ENCODE results near the gene RUFY2.

RUFY2 gene

GRCh38 chr10:68424454-68425014 is 17.5 kb upstream of the RUFY2 start:
- H3K27me3 ChIP-seq (ENCODE audit: insufficient read depth, low read length), result no peaks in the 10 kb centered on the region
- H3K18ac ChIP-seq (ENCODE audit: low read length), result no peak overlapping the region

GRCh38 chr10:68423522-68423921 is 16.4 kb upstream of the RUFY2 start:
- no peak overlapping the region for H4K8ac ChIP-seq (ENCODE audit: low read depth, low read length)
- H3K9ac ChIP-seq (ENCODE audit: low read length), result peak overlapping the region; percentile 65
- WGBS (ENCODE audit: extremely low coverage, insufficient coverage, insufficient read length), result no CpG with 5 or more reads among the region's 5 CpGs

More at GRCh38 chr10:68424454-68425014, 17.5 kb upstream of the RUFY2 start:
- Histone ChIP-seq H3K4me2 (ENCODE audit: low read length) (no peak overlapping the region), H3K27ac (ENCODE audit: low read depth, low read length) (no peak overlapping the region), H3K79me1 (ENCODE audit: low read length) (no peaks in the 10 kb centered on the region), H3K9ac (ENCODE audit: low read length) (no peak overlapping the region), H4K8ac (ENCODE audit: low read depth, low read length) (no peak overlapping the region), H2BK12ac (ENCODE audit: low read length) (no peak overlapping the region), H3K4me3 (ENCODE audit: low read depth, low read length) (peak overlapping the region; percentile 5), H3K9me3 (ENCODE audit: insufficient read depth, low read depth, low read length) (no peaks in the 10 kb centered on the region), H2BK120ac (ENCODE audit: insufficient read depth, low read length, poor library complexity) (no peak overlapping the region), H4K91ac (ENCODE audit: low read depth, low read length) (no peak overlapping the region), H3K4me1 (ENCODE audit: control insufficient read depth in 1 of 2, insufficient read depth in 2 of 2, low read length in 2 of 2) (no peaks in the 10 kb centered on the region), H3K23ac (ENCODE audit: low read length) (no peak overlapping the region), H2BK5ac (ENCODE audit: low read depth, low read length, poor library complexity) (no peak overlapping the region), H2AK5ac (ENCODE audit: low read length) (no peak overlapping the region), H3K79me2 (ENCODE audit: control insufficient read depth, insufficient read depth, low read length, poor library complexity) (no peaks in the 10 kb centered on the region), H2AFZ (ENCODE audit: insufficient read depth, low read length, poor library complexity) (no peak overlapping the region), H3K14ac (ENCODE audit: low read length) (no peak overlapping the region), H3K36me3 (ENCODE audit: control insufficient read depth in 1 of 2, insufficient read depth in 2 of 2, low read length in 2 of 2) (peaks cover 18 to 25% of the 10 kb centered on the region in 2 experiments), H3K4ac (ENCODE audit: low read depth, low read length) (no peak overlapping the region), H4K12ac (ENCODE audit: low read depth, low read length) (no peak overlapping the region)
- DNase-seq, result no peak
- no CpG with 5 or more reads among the region's 20 CpGs for WGBS (ENCODE audit: extremely low coverage, insufficient coverage, insufficient read length)

GRCh38 chr10:68419376-68419775 is 12.3 kb upstream of the RUFY2 start:
- Histone ChIP-seq H2BK12ac (ENCODE audit: low read length) (no peak overlapping the region), H3K79me2 (ENCODE audit: control insufficient read depth, insufficient read depth, low read length, poor library complexity) (no peaks in the 10 kb centered on the region), H3K4me2 (ENCODE audit: low read length) (no peak overlapping the region), H2BK120ac (ENCODE audit: insufficient read depth, low read length, poor library complexity) (no peak overlapping the region), H3K27me3 (ENCODE audit: insufficient read depth, low read length) (no peaks in the 10 kb centered on the region), H4K8ac (ENCODE audit: low read depth, low read length) (no peak overlapping the region), H2AK5ac (ENCODE audit: low read length) (no peak overlapping the region), H4K91ac (ENCODE audit: low read depth, low read length) (no peak overlapping the region), H3K4me3 (ENCODE audit: low read depth, low read length) (no peak overlapping the region), H3K36me3 (ENCODE audit: control insufficient read depth in 1 of 2, insufficient read depth in 2 of 2, low read length in 2 of 2) (peaks cover 27 to 28% of the 10 kb centered on the region in 2 experiments), H4K12ac (ENCODE audit: low read depth, low read length) (no peak overlapping the region), H3K4ac (ENCODE audit: low read depth, low read length) (no peak overlapping the region), H3K14ac (ENCODE audit: low read length) (no peak overlapping the region), H3K18ac (ENCODE audit: low read length) (no peak overlapping the region), H3K27ac (ENCODE audit: low read depth, low read length) (no peak overlapping the region), H3K23ac (ENCODE audit: low read length) (no peak overlapping the region), H2AFZ (ENCODE audit: insufficient read depth, low read length, poor library complexity) (no peak overlapping the region), H3K4me1 (ENCODE audit: control insufficient read depth in 1 of 2, insufficient read depth in 2 of 2, low read length in 2 of 2) (no peaks in the 10 kb centered on the region), H3K79me1 (ENCODE audit: low read length) (no peaks in the 10 kb centered on the region), H3K9ac (ENCODE audit: low read length) (no peak overlapping the region), H2BK5ac (ENCODE audit: low read depth, low read length, poor library complexity) (no peak overlapping the region), H3K9me3 (ENCODE audit: insufficient read depth, low read depth, low read length) (no peaks in the 10 kb centered on the region)
- no CpG with 5 or more reads among the region's 3 CpGs for WGBS (ENCODE audit: extremely low coverage, insufficient coverage, insufficient read length)
- no peak for DNase-seq

More at GRCh38 chr10:68423522-68423921, 16.4 kb upstream of the RUFY2 start:
- Histone ChIP-seq H2BK5ac (ENCODE audit: low read depth, low read length, poor library complexity) (no peak overlapping the region), H2BK12ac (ENCODE audit: low read length) (no peak overlapping the region), H2AK5ac (ENCODE audit: low read length) (no peak overlapping the region), H3K27me3 (ENCODE audit: insufficient read depth, low read length) (no peaks in the 10 kb centered on the region), H3K36me3 (ENCODE audit: control insufficient read depth in 1 of 2, insufficient read depth in 2 of 2, low read length in 2 of 2) (peaks cover 18 to 24% of the 10 kb centered on the region in 2 experiments), H3K9me3 (ENCODE audit: insufficient read depth, low read depth, low read length) (no peaks in the 10 kb centered on the region), H3K79me1 (ENCODE audit: low read length) (no peaks in the 10 kb centered on the region), H3K4me3 (ENCODE audit: low read depth, low read length) (no peak overlapping the region), H3K14ac (ENCODE audit: low read length) (no peak overlapping the region), H3K23ac (ENCODE audit: low read length) (no peak overlapping the region), H3K27ac (ENCODE audit: low read depth, low read length) (no peak overlapping the region), H3K18ac (ENCODE audit: low read length) (no peak overlapping the region), H3K79me2 (ENCODE audit: control insufficient read depth, insufficient read depth, low read length, poor library complexity) (no peaks in the 10 kb centered on the region), H2BK120ac (ENCODE audit: insufficient read depth, low read length, poor library complexity) (no peak overlapping the region), H2AFZ (ENCODE audit: insufficient read depth, low read length, poor library complexity) (no peak overlapping the region), H3K4ac (ENCODE audit: low read depth, low read length) (no peak overlapping the region), H4K91ac (ENCODE audit: low read depth, low read length) (no peak overlapping the region), H4K12ac (ENCODE audit: low read depth, low read length) (no peak overlapping the region), H3K4me1 (ENCODE audit: control insufficient read depth in 1 of 2, insufficient read depth in 2 of 2, low read length in 2 of 2) (no peaks in the 10 kb centered on the region), H3K4me2 (ENCODE audit: low read length) (no peak overlapping the region)
- no peak for DNase-seq

GRCh38 chr10:68408898-68409518 is 1.9 kb upstream of the RUFY2 start:
- no peak overlapping the region for H4K91ac ChIP-seq (ENCODE audit: low read depth, low read length)
- H3K4me3 ChIP-seq (ENCODE audit: low read depth, low read length), result no peak overlapping the region
- no peak overlapping the region for H3K14ac ChIP-seq (ENCODE audit: low read length)
- no peak for DNase-seq
- no peak overlapping the region for H2BK12ac ChIP-seq (ENCODE audit: low read length)
- no peak overlapping the region for H2BK120ac ChIP-seq (ENCODE audit: insufficient read depth, low read length, poor library complexity)
- H3K9me3 ChIP-seq (ENCODE audit: insufficient read depth, low read depth, low read length), result no peaks in the 10 kb centered on the region
- no peak overlapping the region for H2BK5ac ChIP-seq (ENCODE audit: low read depth, low read length, poor library complexity)
- H2AK5ac ChIP-seq (ENCODE audit: low read length), result no peak overlapping the region
- H3K79me1 ChIP-seq (ENCODE audit: low read length), result peaks cover 11% of the 10 kb centered on the region
- H3K79me2 ChIP-seq (ENCODE audit: control insufficient read depth, insufficient read depth, low read length, poor library complexity), result peaks cover 11% of the 10 kb centered on the region
- H3K36me3 ChIP-seq (ENCODE audit: control insufficient read depth in 1 of 2, insufficient read depth in 2 of 2, low read length in 2 of 2), result peaks cover 0 to 2% of the 10 kb centered on the region in 2 experiments
- no peak overlapping the region for H4K8ac ChIP-seq (ENCODE audit: low read depth, low read length)
- no peak overlapping the region for H2AFZ ChIP-seq (ENCODE audit: insufficient read depth, low read length, poor library complexity)
- no CpG with 5 or more reads among the region's 2 CpGs for WGBS (ENCODE audit: extremely low coverage, insufficient coverage, insufficient read length)
- H3K9ac ChIP-seq (ENCODE audit: low read length), result no peak overlapping the region
- H4K12ac ChIP-seq (ENCODE audit: low read depth, low read length), result no peak overlapping the region
- no peak overlapping the region for H3K23ac ChIP-seq (ENCODE audit: low read length)
- no peaks in the 10 kb centered on the region for H3K27me3 ChIP-seq (ENCODE audit: insufficient read depth, low read length)
- no peak overlapping the region for H3K27ac ChIP-seq (ENCODE audit: low read depth, low read length)
- no peaks in the 10 kb centered on the region for H3K4me1 ChIP-seq (ENCODE audit: control insufficient read depth in 1 of 2, insufficient read depth in 2 of 2, low read length in 2 of 2)
- H3K4ac ChIP-seq (ENCODE audit: low read depth, low read length), result no peak overlapping the region
- H3K18ac ChIP-seq (ENCODE audit: low read length), result no peak overlapping the region
- H3K4me2 ChIP-seq (ENCODE audit: low read length), result no peak overlapping the region

All from trophoblast cell (in vitro differentiated cells and primary cell).